K562 (cell line): Measurements from ENCODE around the gene CPNE2.

Experiments
- ATF3 ChIP-seq, 2 experiments: fragments of 450-650 bp in 1 of 2; sonication (generic) in 1 of 2; formaldehyde crosslinking in 1 of 2; IDR thresholded peaks in 1 of 2; conservative IDR thresholded peaks in 1 of 2; 2 replicates each; pipeline versions ENCODE4 v1.6.1 to v1.8.1; 2016 to 2023; ENCODE audit warnings: mild to moderate bottlenecking in 2 of 2, moderate library complexity in 2 of 2, inconsistent platforms in 1 of 2, missing genetic modification reagents in 1 of 2
- CBX8 ChIP-seq: fragments of 200-600 bp; sonication (generic); IDR thresholded peaks from 2 replicates; pipeline ENCODE4 v1.6.1; 2012; ENCODE audit warnings: borderline replicate concordance, mixed run types, low read depth, mild to moderate bottlenecking, moderate library complexity, mixed read lengths, low read length, control low read depth, inconsistent platforms; ENCODE audit not compliant: poor library complexity, severe bottlenecking; ENCODE audit errors: extremely low read depth
- CCAR2 ChIP-seq: fragments of 200-400 bp; formaldehyde crosslinking; IDR thresholded peaks from 2 replicates; pipeline ENCODE4 v1.6.1; 2017; ENCODE audit warnings: mild to moderate bottlenecking, low read depth, low read length
- CTCF ChIP-seq, 3 experiments: IDR thresholded peaks in 2 of 3; conservative IDR thresholded peaks in 1 of 3; 2 replicates each; pipeline ENCODE4 v1.5.1; 2011 to 2012; ENCODE audit warnings: low read length in 3 of 3, mild to moderate bottlenecking in 3 of 3, control low read depth in 2 of 3, improper control_type of control experiment in 1 of 3, inconsistent platforms in 1 of 3, low read depth in 1 of 3, mixed read lengths in 1 of 3, moderate library complexity in 1 of 3; ENCODE audit not compliant: insufficient read depth in 2 of 3
- MGA ChIP-seq: fragments of 450-650 bp; IDR thresholded peaks from 2 replicates; pipeline ENCODE4 v1.6.1; 2016; ENCODE audit warnings: mild to moderate bottlenecking, moderate library complexity
- NFRKB ChIP-seq: fragments of 450-650 bp; IDR thresholded peaks from 2 replicates; pipeline ENCODE4 v1.6.1; 2016; ENCODE audit warnings: low read depth
- NRF1 ChIP-seq, 2 experiments: fragments of 450-650 bp; IDR thresholded peaks in 1 of 2; conservative IDR thresholded peaks in 1 of 2; 2 replicates each; pipeline ENCODE4 v1.6.1; 2014; ENCODE audit warnings: mild to moderate bottlenecking in 2 of 2
- SMAD3 ChIP-seq: fragments of 450-650 bp; formaldehyde crosslinking; conservative IDR thresholded peaks from 2 replicates; pipeline ENCODE4 v1.4.0; 2020; ENCODE audit warnings: mild to moderate bottlenecking
- SNIP1 ChIP-seq: fragments of 450-650 bp; IDR thresholded peaks from 2 replicates; pipeline ENCODE4 v1.7.1; 2017; ENCODE audit warnings: low read depth, mild to moderate bottlenecking
- U2AF2 ChIP-seq: fragments of 200-400 bp; formaldehyde crosslinking; optimal IDR thresholded peaks from 2 replicates; pipeline ENCODE3; 2017; ENCODE audit warnings: low read depth, mild to moderate bottlenecking, low read length
- ZNF175 ChIP-seq: fragments of 200-800 bp; sonication (Bioruptor generic); IDR thresholded peaks from 2 replicates; pipeline ENCODE4 v1.6.1; 2016; ENCODE audit warnings: low read depth, mild to moderate bottlenecking, missing genetic modification characterization, missing compliant biosample characterization
- ZNF444 ChIP-seq: fragments of 250-450 bp; sonication (Bioruptor Pico); IDR thresholded peaks from 2 replicates; pipeline ENCODE4 v1.4.0; 2020; ENCODE audit warnings: mild to moderate bottlenecking, moderate library complexity
- ZNF77 ChIP-seq: fragments of 250-450 bp; sonication (Bioruptor Pico); IDR thresholded peaks from 2 replicates; pipeline ENCODE4 v1.5.0; 2020
- ZZZ3 ChIP-seq: fragments of 450-650 bp; IDR thresholded peaks from 2 replicates; pipeline ENCODE4 v1.6.1; 2016; ENCODE audit warnings: antibody characterized with exemption, mild to moderate bottlenecking, moderate library complexity

GRCh38 chr16:57133886-57134285 is 41.5 kb downstream of the CPNE2 start:
- TF ChIP-seq CBX8 = no peak
- TF ChIP-seq CCAR2 = no peak
- no peak for TF ChIP-seq ZNF77 (CRISPR knock-in tag)
- TF ChIP-seq NFRKB = no peak
- no peak for TF ChIP-seq CTCF (IDR thresholded peaks at IDR 0.05 in 2 of 3, conservative IDR thresholded peaks at IDR 0.05 in 1 of 3; ENCODE audit: insufficient read depth in 2 of 3, low read depth in 1 of 3, low read length in 3 of 3)
- TF ChIP-seq ZNF175 (CRISPR knock-in tag) = no peak
- TF ChIP-seq MGA = no peak
- TF ChIP-seq ATF3 (IDR thresholded peaks at IDR 0.05) = no peak
- no peak for TF ChIP-seq ATF3 (CRISPR knock-in tag; conservative IDR thresholded peaks at IDR 0.05)
- TF ChIP-seq SNIP1 = no peak
- no peak for TF ChIP-seq ZNF444
- no peak for TF ChIP-seq ZZZ3
- no peak for TF ChIP-seq NRF1 (conservative IDR thresholded peaks at IDR 0.05 in 1 of 2, IDR thresholded peaks at IDR 0.05 in 1 of 2)
- TF ChIP-seq SMAD3 (CRISPR knock-in tag) = no peak
- no peak for TF ChIP-seq U2AF2
